Heart left ventricle (tissue), 16 donors: ENCODE data around the gene ILDR1. TPM values are rescaled to one million over a fixed set of nuclear protein-coding genes. Genes with fewer than 3 reads are reported as not detected.

ENCODE experiments used
- ATAC-seq, 4 donors: fragments of 200-7000 bp; cut with Tn5 transposase; one replicate each; pipeline ENCODE4 v1.9.1; 2020 to 2022; ENCODE audit warnings: moderate library complexity in 4 of 4, mild to moderate bottlenecking in 3 of 4, moderate number of reproducible peaks in 1 of 4
- DNase-seq, 5 donors: peaks; one replicate each; pipeline ENCODE4 v3.0.0-alpha.2; 2020
- H3K27ac ChIP-seq, 12 donors: fragments of 200-600 bp; sonication (generic) in 4 of 12; one replicate each; pipeline versions ENCODE4 v1.5.0 to v1.8.0; 2016 to 2022; ENCODE audit warnings: mild to moderate bottlenecking in 2 of 12
- H3K27me3 ChIP-seq, 9 donors: fragments of 200-600 bp; sonication (generic) in 2 of 9; one replicate each; pipeline versions ENCODE4 v1.5.1 to v1.8.0; 2016 to 2022; ENCODE audit warnings: mild to moderate bottlenecking in 3 of 9
- H3K36me3 ChIP-seq, 9 donors: fragments of 200-600 bp; sonication (generic) in 2 of 9; one replicate each; pipeline versions ENCODE4 v1.5.0 to v1.8.0; 2018 to 2022; ENCODE audit warnings: mild to moderate bottlenecking in 2 of 9
- H3K4me1 ChIP-seq, 12 donors: fragments of 200-600 bp; sonication (generic) in 4 of 12; one replicate each; pipeline versions ENCODE4 v1.5.0 to v1.8.0; 2016 to 2022; ENCODE audit warnings: mild to moderate bottlenecking in 3 of 12
- H3K4me3 ChIP-seq, 12 donors: fragments of 200-600 bp; sonication (generic) in 4 of 12; one replicate each; pipeline versions ENCODE4 v1.5.0 to v1.8.0; 2017 to 2022; ENCODE audit warnings: mild to moderate bottlenecking in 9 of 12, moderate library complexity in 4 of 12
- H3K9me3 ChIP-seq, 12 donors: fragments of 200-600 bp; sonication (generic) in 4 of 12; one replicate each; pipeline versions ENCODE4 v1.5.0 to v1.8.0; 2016 to 2022; ENCODE audit warnings: mild to moderate bottlenecking in 1 of 12
- CTCF ChIP-seq, 12 donors: fragments of 200-600 bp; sonication (generic) in 4 of 12; IDR thresholded peaks; one replicate each; pipeline versions ENCODE4 v1.5.0 to v1.8.0; 2018 to 2022; ENCODE audit warnings: antibody characterized with exemption in 12 of 12, mild to moderate bottlenecking in 5 of 12
- POLR2A ChIP-seq, 2 donors: fragments of 450-650 bp; IDR thresholded peaks; one replicate each; pipeline ENCODE4 v1.6.1; 2017; ENCODE audit warnings: antibody characterized with exemption in 2 of 2, mild to moderate bottlenecking in 2 of 2, moderate library complexity in 2 of 2
- WGBS, 4 donors: extraction: QIAGEN DNeasy Blood & Tissue Kit in 2 of 4; methylation state at CpG; one replicate each; pipeline versions ENCODE4 v1.1.5 to v1.1.7; 2013 to 2018; 5-methylcytosine and 5-hydroxymethylcytosine counted together
- intact Hi-C, 10 donors: fragments of 100-400 bp; cut with DNase I; formaldehyde crosslinking; loops; one replicate each; pipeline versions ENCODE4 v1.11.1 to v1.14.2; 2022
- polyA plus RNA-seq, 2 donors: library from polyadenylated mRNA; stranded (reverse); fragments of 200-250 nt; gene quantifications; one replicate each; pipeline ENCODE4 v1.2.3, GENCODE V29; 2013
- total RNA-seq, 9 donors: library from RNA; depleted of rRNA in 2 of 9; stranded (reverse); fragments of >200 nt in 2 of 9; fragmentation: NEBNext Ultra II Directional in 3 of 9; extraction: Animal tissue kit (Norgen Biotek cat#: 25700) in 3 of 9; gene quantifications; one replicate each; pipeline versions ENCODE4 v1.1.0 to v1.2.4, GENCODE V29; 2016 to 2023
- donor health status: ischemic (EF 13 %, LVEDD 7.1; RV severe dilation, severe dysfunction).
- donor health status: healthy with polysubstance abuse.
- donor health status: DM: no; HTN: yes; CAD: no.
- donor health status: DM: no; HTN: no; CAD: no.
- donor health status: ischemic (EF 25% LVEDD 6.9; RV normal size, moderate dysfunction).
- donor health status: ischemic (EF 25% LVEDD 5.7; RV mildly dilated, moderate dysfunction).
- donor health status: healthy.
- donor health status: DM: yes; HTN: yes; CAD: no.
- donor health status: ischemic (EF 35%, LVEDD 5.7; RV mildly dilated, moderate dysfunction).
- donor health status: nonischemic (EF 11% LVEDD 7.7; RV severe dilation, severe dysfunction).
- donor health status: DM: yes; HTN: yes; CAD: no.
- donor health status: PGD.
- donor health status: ischemic (EF 29% LVEDD 5.4; RV normal size, mild dysfunction).
- donor health status: nonischemic (EF 23%, LVEDD 6.1; RV moderate dilation, normal function).

Gene ILDR1
- total and polyA plus RNA-seq, 11 donors = 0.18 to 0.24 (median 0.20) TPM; not detected in 8

- DNase-seq = no peak
- Histone ChIP-seq H3K27me3 (no peaks in the 10 kb centered on the region), H3K4me3 (no peak overlapping the region), H3K27ac (no peak overlapping the region), H3K9me3 (peaks cover 0 to 5% (median 0%) of the 10 kb centered on the region in 12 donors), H3K36me3 (no peaks in the 10 kb centered on the region), H3K4me1 (peaks cover 0 to 8% (median 0%) of the 10 kb centered on the region in 12 donors)
- TF ChIP-seq CTCF (IDR thresholded peaks at IDR 0.05) (no peak), POLR2A (IDR thresholded peaks at IDR 0.05) (no peak)
- WGBS, 4 donors = 43 to 100% (median 55%) methylated on average over 1 of the region's 1 CpG
- intact Hi-C loops = no loop called here
- no peak for ATAC-seq
Observed at GRCh38 chr3:121963608-121964007, 58.4 kb downstream of the ILDR1 start.

- peaks cover 0 to 9% (median 0%) of the 10 kb centered on the region in 12 donors for H3K4me1 ChIP-seq
- TF ChIP-seq POLR2A (IDR thresholded peaks at IDR 0.05) (no peak), CTCF (IDR thresholded peaks at IDR 0.05) (no peak)
- ATAC-seq (no peak), DNase-seq (no peak)
- H3K36me3 ChIP-seq = no peaks in the 10 kb centered on the region
- no peaks in the 10 kb centered on the region for H3K27me3 ChIP-seq
- intact Hi-C loops = no loop called here
- peaks cover 0 to 5% (median 0%) of the 10 kb centered on the region in 12 donors for H3K9me3 ChIP-seq
- no peak overlapping the region for H3K4me3 ChIP-seq
- H3K27ac ChIP-seq = no peak overlapping the region
Observed at GRCh38 chr3:121962443-121962842, 59.6 kb downstream of the ILDR1 start.

GRCh38 chr3:121961283-121961682 lies 60.8 kb downstream of the ILDR1 start:
- intact Hi-C loops = no loop called here
- peak in 2 of 4 donors; percentile 18 to 24 for ATAC-seq

DNA sequence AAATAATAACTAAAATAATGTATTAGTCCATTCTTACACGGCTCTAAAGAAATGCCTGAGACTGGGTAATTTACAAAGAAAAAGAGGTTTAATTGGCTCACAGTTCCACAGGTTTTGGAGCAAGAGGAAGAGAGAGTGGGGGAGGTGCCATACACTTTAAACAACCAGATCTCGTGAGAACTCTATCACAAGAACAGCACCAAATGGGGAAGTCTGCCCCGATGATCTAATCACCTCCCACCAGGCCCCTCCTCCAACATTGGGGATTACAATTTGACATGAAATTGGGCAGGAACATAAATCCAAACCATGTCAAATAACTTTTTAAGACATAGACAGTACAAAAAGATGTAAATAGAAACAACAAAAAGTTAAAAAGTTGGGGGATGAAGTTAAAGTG lies 63.2 kb downstream of the ILDR1 start:
- peaks cover 0 to 4% (median 0%) of the 10 kb centered on the region in 12 donors for H3K9me3 ChIP-seq
- H3K36me3 ChIP-seq = no peaks in the 10 kb centered on the region
- DNase-seq (no peak), ATAC-seq (no peak)
- 51 to 57% (median 53%) methylated on average over 3 of the region's 3 CpGs for WGBS, 4 donors
- no peak overlapping the region for H3K4me3 ChIP-seq
- H3K27ac ChIP-seq = peak overlapping the region in 1 of 12 donors; percentile 81
- intact Hi-C loops = no loop called here
- no peak for TF ChIP-seq CTCF (IDR thresholded peaks at IDR 0.05)
- TF ChIP-seq POLR2A (IDR thresholded peaks at IDR 0.05) = no peak
- H3K27me3 ChIP-seq = no peaks in the 10 kb centered on the region
- H3K4me1 ChIP-seq = peaks cover 0 to 24% (median 0%) of the 10 kb centered on the region in 12 donors

More at GRCh38 chr3:121961283-121961682, 60.8 kb downstream of the ILDR1 start:
- Histone ChIP-seq H3K4me1 (peaks cover 0 to 20% (median 0%) of the 10 kb centered on the region in 12 donors), H3K36me3 (no peaks in the 10 kb centered on the region), H3K27me3 (no peaks in the 10 kb centered on the region), H3K9me3 (peaks cover 0 to 5% (median 0%) of the 10 kb centered on the region in 12 donors), H3K4me3 (no peak overlapping the region), H3K27ac (peak overlapping the region in 1 of 12 donors; percentile 52)
- DNase-seq = no peak
- TF ChIP-seq POLR2A (IDR thresholded peaks at IDR 0.05) (no peak), CTCF (IDR thresholded peaks at IDR 0.05) (no peak)
